HG03066 (cell line): Measurements from ENCODE around the gene ATE1.

Experiments used
- ATAC-seq: cut with Tn5 transposase; IDR thresholded peaks from one replicate; pipeline ENCODE4 v1.9.1; 2021; ENCODE audit warnings: low read depth; ENCODE audit not compliant: unreplicated experiment

ATE1 gene

GRCh38 chr10:121880895-121881294, 46.9 kb downstream of the ATE1 start:
- ATAC-seq = no peak

- no peak for ATAC-seq
Observed at GRCh38 chr10:121879476-121879875, 48.4 kb downstream of the ATE1 start.

DNA sequence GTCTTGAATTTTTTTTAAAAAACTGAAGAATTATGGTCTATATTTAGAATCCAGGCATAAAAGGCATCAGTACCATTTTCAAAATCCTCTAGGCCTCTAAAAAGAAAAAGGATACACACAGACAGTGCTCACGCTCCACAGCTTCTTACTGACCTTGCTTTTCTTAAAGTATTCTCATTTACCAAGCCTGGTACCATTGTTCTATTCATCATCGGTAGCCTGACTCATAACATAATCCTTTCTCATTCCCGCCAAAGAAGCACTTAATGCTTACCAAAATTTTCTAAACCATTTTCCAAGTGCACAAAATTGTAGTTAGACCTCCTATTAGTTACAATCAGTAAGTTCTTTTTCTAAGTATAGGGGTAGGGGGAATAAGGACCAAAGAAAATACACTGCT, 54.6 kb downstream of the ATE1 start:
- no peak for ATAC-seq

- ATAC-seq = no peak
Observed at GRCh38 chr10:121870413-121870812, 57.4 kb downstream of the ATE1 start.

DNA sequence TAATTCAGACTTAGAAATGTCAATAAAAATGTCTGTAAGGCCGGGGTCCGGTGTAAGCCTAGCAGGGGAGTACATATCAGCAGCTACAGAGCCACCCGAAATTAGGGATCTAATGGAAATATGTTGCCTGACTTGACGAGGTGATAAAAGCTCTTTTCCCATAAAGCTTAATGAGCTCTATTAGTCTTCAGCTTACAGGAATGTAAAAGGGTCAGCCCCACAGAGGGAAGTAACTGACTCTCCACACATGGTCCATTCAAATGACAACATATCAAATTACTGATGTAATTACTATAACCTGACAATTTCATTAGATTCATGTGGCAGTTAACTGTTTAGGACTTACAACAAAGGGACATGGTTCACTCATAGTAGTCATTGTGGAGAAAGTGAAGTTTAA, 62.3 kb downstream of the ATE1 start:
- no peak for ATAC-seq

- no peak for ATAC-seq
Observed at GRCh38 chr10:121864653-121865052, 63.2 kb downstream of the ATE1 start.

DNA sequence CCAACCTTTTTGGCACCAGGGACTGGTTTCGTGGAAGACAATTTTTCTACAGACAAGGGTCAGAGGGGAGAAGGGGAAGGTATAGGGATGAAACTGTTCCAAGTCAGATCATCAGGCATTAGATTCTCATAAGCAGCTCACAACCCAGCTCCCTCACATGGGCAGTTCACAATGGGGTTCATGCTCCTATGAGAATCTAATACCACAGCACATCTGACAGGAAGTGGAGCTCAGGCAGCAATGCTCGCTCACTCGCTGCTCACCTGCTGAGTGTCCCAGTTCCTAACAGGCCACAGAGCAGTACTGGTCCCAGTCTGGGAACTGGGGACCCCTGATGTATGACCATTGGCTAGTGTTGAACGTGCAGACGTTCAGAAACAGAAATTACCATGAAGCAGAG, 63.7 kb downstream of the ATE1 start:
- ATAC-seq = no peak

GRCh38 chr10:121862649-121863048, 65.2 kb downstream of the ATE1 start:
- ATAC-seq = no peak

- ATAC-seq = no peak
Observed at GRCh38 chr10:121862042-121862441, 65.8 kb downstream of the ATE1 start.

DNA sequence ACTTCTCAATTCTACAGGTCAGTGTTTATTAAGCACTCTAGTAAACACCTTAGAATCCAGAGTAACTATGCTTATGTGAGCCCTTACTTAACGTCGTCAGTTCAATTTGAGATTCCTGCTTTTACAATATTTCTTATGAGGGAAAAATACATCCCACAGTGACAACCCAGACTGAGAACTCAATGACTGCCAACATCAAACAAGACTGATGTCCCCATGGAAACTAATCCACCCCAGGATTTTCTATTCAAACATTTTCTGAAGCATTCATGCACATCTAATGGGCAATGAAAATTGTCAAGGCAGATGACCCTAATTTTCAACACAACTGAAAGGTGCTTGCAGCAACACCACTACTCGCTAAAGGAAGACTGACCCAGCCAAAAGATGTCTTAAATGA, 67.0 kb downstream of the ATE1 start:
- ATAC-seq = no peak

- ATAC-seq = no peak
Observed at GRCh38 chr10:121854809-121855445, 72.9 kb downstream of the ATE1 start.

DNA sequence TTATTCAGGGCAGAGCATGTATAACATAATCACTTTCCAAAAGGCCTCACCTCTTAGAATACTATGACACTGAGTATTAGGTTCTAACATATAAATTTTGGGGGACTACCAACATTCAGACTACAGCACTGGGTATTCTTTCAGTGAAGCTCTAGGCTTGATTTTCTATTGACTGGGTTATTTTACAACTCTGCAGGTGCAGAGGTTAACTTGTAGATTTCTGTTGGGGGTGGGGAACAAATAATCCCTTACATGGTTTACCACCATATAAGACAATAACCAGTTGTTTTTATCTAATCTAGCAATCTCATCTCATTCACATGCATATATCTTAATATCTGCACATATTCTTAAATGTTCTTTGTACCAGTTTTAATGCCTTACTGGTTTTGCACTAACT, 73.9 kb downstream of the ATE1 start:
- no peak for ATAC-seq

DNA sequence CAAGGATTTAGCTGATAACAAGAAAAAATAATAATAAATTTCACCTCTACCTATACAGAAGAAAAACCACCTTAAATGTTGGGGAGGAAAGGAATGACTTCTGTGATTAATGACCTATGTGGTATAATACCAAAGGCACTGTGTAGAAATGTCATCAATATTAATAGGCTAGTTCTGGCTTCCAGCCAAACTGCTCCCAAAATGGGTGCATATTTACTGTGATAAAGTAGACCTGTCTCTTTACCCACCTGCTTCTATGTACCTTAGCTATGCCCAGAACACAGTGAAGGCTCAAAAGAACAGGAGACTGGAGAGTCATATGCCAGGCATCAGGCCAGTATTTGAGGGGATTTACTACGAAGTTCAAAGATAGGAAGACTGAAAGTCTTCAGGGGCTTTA, 76.0 kb downstream of the ATE1 start:
- ATAC-seq = no peak

GRCh38 chr10:121848082-121848481, 79.7 kb downstream of the ATE1 start:
- ATAC-seq = no peak

DNA sequence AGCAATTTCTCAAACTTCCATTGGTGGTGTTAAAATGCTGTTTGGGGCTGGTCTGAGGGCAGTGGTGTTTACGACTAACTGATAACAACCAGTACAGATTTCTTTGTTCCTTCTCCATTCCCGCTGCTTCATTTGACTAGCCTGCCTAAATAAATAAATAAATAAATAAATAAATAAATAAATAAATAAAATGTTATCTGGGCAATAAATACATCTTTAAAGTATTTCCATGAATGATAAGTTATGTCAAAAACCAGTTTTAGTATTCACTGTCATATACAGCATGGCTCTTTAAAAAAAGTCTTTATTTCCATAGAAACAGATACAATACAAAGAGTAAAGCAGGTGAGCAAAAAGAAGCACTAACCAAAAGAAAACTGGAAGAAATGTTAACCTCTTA, 81.3 kb downstream of the ATE1 start:
- no peak for ATAC-seq

DNA sequence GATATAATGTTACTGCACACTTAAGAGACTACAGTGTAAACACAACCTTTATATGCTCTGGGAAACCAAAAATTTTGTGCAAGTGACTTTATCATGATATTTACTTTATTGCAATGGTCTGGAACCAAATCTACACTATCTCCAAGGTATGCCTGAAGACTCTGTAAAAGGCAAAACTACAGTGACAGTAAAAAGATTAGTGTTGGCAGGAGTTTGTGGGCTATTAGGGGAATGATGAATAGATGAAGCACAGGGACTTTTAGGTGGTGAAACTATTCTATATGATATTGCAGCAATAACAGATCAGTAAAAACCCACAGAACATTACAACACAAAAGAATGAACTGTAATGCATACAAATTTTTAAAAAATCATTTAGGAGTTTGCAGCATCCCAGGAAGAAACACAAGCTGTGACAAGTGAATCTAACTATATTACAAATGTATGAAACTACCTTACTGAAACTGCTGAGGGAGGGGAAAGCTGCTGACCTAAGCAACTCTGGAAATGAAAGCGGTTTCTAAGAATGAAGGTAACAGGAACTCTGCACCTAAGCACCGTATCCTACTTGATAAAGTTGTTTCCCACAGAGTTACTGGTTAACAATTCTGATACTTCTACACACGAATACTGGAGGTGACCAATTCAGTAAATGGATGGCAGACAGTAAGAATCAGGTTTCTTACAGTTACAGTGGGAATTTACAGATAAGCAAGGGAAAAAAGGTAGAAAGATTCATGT, 82.6 kb downstream of the ATE1 start:
- peak; percentile 75 for ATAC-seq

DNA sequence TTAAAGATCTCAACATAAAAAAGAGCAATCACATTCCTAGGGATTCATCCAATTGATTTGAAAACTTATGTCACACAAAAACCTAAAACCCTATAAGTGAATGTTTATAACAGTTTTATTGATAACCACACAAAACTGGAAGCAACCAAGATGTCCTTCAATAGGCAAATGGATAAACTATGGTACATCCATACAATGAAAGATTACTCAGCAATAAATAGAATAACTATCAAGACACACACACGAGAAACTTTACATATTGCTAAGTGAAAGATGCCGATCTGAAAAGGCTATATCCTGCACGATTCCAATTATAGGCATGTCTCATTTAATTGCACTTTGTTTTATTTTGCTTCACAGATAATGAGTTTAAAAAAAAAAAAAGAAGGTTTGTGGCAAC, 83.3 kb downstream of the ATE1 start:
- ATAC-seq = no peak

DNA sequence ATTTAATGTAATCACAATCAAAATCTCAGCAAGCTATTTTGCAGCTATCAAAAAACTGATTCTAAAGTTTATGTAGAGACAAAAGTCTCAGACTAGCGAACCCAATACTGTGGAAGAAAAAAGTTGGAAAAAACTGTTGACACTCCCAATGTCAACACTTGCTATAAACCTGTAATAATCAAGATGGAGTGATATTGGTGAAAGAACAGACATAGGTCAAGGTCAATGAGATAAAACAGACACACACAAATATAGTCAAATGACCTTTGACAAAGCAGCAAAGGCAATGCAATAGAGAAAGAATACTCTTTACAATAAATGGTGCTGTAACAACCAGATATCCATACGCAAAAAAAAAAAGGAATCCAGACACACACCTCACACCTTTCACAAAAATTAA, 84.5 kb downstream of the ATE1 start:
- no peak for ATAC-seq

- ATAC-seq = no peak
Observed at GRCh38 chr10:121841862-121842261, 86.0 kb downstream of the ATE1 start.

DNA sequence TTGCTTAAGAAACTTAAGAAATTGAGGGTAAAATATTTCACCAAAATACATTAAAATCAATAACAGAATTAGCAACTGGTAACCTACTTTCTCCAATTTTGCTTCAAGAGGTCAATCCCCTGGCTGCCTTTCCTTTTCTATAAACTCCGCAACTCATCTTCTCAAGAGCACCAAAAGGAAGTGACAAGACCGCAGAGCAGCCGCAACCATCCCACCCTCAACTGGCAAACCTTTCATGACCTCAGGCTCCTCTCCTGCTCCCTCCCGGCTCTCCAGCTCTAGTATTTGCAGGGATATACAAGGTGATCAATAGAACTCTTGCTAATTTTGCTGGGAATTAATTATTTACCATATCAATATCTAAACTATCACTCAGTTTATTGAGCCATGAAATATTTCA, 88.9 kb downstream of the ATE1 start:
- no peak for ATAC-seq

DNA sequence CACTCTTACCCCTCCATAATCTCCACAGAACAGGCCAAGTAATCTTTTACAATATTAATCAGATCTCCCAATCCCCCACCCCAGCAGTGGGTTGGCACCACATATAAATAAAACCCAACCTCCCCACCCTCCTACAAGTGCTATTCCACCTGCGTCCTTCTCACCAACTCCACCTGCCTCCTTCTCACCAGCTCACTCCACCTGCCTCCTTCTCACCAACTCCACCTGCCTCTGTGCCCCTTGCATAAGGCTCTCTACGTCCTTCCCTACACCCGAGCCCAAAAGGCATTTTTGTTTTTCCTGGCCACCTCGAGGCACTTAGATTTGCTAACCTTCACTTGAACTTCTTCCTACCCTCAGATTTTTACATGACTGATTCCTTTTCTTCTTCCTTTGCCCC, 89.7 kb downstream of the ATE1 start:
- no peak for ATAC-seq

DNA sequence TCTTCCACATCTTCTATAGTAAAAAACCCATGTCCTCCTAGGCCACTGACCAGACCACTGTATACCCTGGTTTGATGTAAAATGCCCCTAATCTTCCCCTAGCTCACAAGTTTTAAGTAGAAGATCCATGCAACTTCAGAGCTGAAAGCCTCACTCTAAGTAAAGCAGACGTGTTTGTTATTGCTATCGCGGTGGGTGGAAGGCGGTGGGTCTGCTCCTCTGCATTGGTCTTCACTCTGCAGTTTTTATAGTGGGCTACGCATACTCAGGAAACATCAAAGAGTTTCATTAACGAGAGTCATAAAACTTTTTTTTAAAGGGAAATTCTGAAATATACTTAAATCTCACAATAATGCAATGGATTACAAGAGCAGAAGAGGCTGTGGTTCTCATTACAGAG, 91.7 kb downstream of the ATE1 start:
- no peak for ATAC-seq

DNA sequence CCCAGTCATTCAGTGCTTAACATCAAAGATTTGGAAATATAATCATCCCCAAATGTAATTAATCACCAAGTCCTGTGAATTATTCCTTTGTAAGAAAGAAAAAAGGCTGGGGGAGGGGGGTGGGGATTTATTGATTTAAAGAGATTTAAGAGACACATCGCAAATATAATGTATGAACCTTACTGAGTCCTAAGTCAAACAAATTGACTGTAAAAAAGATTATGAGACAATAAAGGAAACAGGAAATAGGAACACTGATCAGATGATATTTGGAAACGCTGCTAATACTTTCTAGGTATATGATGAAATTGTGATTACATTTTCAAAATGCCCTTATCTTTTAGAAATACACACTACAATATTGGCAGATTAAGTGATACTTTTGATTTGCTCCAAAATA, 92.5 kb downstream of the ATE1 start:
- ATAC-seq = no peak
